ENCODE data around the gene DNAJC11.
"Not testable (repeated sequence)": the region's sequence is repeated elsewhere in the genome, so short reads cannot be mapped to it uniquely, and the experiment has no call there.

Gene DNAJC11

DNA sequence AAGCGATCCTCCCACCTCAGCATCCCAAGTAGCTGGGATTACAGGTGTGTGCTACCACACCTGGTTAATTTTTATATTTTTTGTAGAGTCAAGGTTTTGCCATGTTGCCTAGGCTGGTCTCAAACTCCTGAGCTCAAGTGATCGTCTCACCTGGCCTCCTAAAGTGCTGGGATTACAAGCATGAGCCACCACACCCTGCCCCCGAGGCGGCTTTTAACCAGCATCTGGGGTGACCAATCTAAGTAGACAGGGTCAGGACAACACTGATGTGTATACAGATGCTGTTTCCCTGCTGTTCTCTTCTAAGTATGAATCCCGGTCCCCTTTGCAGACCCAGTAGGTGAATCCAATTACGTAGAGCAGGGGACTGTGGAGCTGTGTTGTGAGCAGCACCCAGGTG, 53.1 kb downstream of the DNAJC11 start:
- no peak for DNase-seq

DNA sequence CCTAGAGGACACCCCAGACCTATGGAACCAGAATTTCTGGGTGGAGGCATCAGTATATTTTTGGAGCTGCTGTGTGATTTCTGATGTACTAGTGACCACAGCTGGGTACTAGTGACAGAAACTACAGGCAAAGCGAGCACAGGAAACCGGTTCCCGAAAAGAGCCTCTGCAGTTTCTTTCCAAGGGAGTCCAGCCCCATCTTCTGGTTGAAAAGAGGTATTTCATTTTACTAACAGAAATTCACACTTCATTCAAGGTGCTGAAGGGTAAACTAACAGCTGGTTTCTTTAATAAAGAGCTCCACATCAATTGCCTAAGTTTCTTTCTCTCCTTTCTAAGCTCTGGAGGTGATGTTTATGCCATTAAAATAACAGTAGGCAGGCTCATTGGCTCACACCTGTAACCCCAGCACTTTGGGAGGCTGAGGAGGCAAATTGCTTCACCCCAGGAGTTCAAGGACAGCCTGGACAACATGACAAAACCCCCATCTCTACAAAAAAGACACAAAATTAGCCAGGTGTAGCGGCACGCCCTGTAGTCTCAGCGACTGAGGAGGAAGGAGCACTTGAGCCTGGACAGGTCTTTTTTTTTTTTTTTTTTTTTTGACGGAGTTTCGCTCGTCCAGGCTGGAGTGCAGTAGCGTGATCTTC, 55.0 kb downstream of the DNAJC11 start:
- peak; percentile 59 for DNase-seq

- no peak for DNase-seq
Measured at GRCh38 chr1:6645018-6645417, 56.6 kb downstream of the DNAJC11 start.

- DNase-seq: not testable (repeated sequence)
Measured at GRCh38 chr1:6640867-6641266, 60.7 kb downstream of the DNAJC11 start.

GRCh38 chr1:6638226-6638625, 63.4 kb downstream of the DNAJC11 start:
- DNase-seq: no peak

- DNase-seq: no peak
Measured at GRCh38 chr1:6637770-6638169, 63.8 kb downstream of the DNAJC11 start.

DNA sequence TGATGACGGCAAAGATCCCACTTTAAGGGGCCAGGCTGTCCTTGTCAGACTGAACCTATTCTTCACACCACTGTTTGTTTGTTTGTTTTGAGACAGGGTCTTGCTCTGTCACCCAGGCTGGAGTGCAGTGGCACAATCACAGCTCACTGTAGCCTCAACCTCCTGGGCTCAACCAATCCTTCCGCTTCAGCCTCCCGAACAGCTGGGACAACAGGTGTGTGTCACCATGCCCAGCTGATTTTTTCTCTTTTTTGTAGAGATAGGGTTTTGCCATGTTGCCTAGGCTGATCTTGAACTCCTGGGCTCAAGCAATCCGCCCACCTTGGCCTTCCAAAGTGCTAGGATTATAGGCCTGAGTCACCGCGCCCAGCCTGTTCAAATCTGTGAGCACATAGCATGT, 64.8 kb downstream of the DNAJC11 start:
- not testable (repeated sequence) for DNase-seq

DNA sequence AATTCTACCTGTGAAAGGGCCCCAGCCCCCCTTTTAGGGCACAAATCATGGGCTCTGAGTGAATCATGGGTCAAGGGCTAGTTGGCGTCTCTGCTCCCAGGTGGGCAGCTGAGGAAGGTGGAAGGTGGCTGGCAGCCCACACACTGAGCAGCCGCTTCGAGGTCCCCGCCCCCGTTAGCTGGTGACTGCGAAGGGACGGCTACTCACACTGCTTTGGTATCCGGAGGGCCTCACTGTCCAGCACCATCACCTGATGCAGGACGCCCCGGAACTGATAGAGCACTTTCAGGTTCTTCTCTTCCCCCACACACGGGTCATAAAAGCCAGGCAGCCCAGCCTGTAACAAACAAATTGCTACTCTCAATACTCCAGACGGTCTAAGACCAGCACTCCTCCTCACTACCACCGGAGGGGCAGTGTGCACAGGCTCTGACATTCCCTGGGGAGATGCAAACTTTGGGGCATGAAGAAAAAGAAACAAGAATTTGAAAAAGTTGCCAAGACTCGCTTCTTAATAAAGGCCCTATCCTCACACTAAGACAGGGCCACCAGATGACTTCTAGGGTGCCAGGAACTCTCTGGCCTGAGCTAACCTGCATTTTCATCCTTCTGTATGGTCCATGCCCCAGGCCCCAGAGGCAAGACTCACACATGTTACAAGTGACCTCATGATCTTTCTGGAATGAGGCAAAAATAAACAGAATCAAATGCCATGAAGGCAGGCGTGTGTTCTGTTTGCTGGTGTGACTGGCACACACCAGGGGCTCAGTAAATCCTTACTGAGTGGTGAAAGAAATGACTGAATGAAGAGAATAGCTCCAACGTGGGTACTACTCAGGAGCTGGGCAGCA, 65.5 kb downstream of the DNAJC11 start:
- DNase-seq: no peak

- DNase-seq: no peak
Measured at GRCh38 chr1:6635161-6635909, 66.3 kb downstream of the DNAJC11 start.

DNA sequence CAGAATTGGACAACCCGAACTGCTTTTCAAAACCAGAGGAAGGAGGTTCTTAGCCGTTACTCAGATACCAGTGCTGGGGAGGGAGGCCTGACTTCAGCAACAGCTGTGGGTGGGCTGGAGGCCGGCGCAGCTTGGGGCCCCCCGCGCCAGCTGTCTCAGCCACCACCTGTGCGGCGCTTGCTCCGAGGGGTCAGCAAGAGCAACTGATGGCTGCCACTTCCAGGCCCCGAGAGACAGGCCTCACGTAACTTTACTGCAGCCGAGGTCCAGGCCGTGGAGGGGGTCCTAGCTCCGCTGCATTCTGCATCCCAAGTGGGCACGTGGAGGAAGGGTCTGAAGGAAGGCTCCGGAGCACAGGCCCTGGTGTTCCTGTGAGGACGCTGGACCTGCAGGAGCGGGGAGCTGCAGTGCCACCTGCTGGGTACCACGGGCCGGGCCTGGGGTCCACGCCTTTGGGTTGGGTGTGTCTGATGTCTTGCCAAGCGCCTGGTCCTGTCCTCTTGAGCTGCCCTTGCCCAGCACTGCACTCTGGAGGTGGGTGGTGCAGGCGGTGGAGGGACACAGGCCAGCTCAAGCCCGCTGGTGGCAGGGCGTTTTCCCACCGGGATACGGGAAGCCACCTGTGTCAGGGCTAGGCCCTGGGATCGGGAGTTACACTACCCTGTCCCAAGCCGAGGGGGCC, 67.1 kb downstream of the DNAJC11 start:
- peak; percentile 63 for DNase-seq

GRCh38 chr1:6632588-6633514, 68.8 kb downstream of the DNAJC11 start:
- DNase-seq: no peak

- DNase-seq: no peak
Measured at GRCh38 chr1:6631058-6631457, 70.6 kb downstream of the DNAJC11 start.

GRCh38 chr1:6630027-6630426, 71.6 kb downstream of the DNAJC11 start:
- DNase-seq: no peak

DNA sequence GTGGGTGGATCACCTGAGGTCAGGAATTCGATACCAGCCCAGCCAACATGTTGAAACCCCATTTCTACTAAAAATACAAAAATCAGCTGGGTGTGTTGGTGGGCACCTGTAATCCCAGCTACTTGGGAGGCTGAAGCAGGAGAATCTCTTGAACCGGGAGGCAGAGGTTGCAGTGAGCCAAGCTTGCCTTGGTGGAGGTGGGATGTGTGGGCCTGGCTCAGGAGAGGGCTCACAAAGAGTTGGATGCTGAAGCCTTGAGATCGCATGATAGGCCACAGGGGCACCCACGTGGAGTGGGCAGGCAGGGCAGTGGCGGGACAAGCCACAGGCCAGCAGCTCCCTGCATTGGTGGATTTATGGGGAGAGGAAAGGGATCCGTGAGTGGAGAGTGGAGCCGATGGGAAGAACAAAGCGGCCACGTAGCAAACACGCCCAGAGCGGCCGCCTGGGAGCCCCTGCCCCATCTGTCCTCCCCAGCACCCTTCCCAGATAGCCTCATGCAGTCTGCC, 72.6 kb downstream of the DNAJC11 start:
- DNase-seq: no peak

GRCh38 chr1:6627841-6628545, 73.6 kb downstream of the DNAJC11 start:
- DNase-seq: no peak

GRCh38 chr1:6627031-6627430, 74.6 kb downstream of the DNAJC11 start:
- DNase-seq: no peak

- DNase-seq: peak; percentile 26
Measured at GRCh38 chr1:6625584-6626149, 75.9 kb downstream of the DNAJC11 start.

DNA sequence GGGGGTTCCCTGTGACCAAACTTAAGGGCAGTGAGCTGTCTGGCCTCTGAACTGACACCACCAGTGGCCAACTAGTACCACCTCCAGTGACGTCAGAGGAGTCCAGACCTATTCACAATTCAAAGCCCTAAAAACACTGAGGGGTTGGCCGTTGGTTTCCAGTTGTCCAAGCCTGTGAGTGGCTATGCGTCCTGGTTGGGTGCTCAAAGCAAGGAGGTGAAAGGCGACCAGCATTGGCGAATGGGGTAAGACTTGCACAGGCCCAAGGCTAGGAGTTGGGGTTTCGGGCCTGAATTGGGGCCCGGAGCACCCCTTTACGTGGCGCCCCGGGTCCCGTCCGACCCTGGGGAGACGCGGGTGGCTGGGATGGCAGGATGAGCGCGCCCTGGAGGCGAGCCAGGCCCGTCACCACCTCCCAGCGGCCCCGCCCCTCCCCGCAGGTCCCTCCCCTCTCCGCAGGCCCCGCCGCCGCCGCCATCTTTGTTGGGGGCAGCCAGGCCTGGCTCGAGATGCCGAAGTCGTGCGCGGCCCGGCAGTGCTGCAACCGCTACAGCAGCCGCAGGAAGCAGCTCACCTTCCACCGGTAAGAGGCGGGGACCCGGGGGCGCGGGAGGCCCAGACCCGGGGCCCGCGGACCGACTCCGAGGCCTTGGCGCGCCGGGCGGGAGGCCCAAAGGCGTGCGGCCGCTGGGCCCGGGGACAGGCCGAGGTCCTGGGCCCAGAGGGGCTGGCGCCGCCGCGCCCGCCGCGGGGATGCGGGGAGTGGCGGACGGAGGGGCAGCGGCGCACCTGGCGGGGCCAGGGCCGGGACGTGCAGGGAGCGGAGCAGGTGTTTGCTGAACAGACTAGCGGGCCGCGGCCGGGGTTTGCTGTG, 76.7 kb downstream of the DNAJC11 start, which contains the start of gene THAP3:
Gene THAP3, plus strand, starts transcription at position 159 of the 874 bp plus-strand sequence. Its CDS starts 351 bp downstream, at position 510.
- DNase-seq: peak; percentile 81

GRCh38 chr1:6623269-6623965, 78.2 kb downstream of the DNAJC11 start:
- no peak for DNase-seq

Data from hematopoietic multipotent progenitor cell treated with erythropoietin and hydrocortisone succinate and interleukin-3 and kit ligand, for 8 days (in vitro differentiated cells).